MM.1S (cell line): ENCODE results near the gene FIGLA.

Experiments used
- DNase-seq: peaks from one replicate; pipeline ENCODE4 v3.0.0-alpha.2; 2015
- H2AFZ ChIP-seq: fragments of 300-600 bp; sonication (generic); 2 replicates; pipeline ENCODE4 v1.6.0; 2016; ENCODE audit warnings: antibody characterized with exemption, low read length
- H3F3A ChIP-seq: fragments of 300-600 bp; sonication (generic); 2 replicates; pipeline ENCODE4 v1.6.1; 2016; ENCODE audit warnings: mild to moderate bottlenecking, antibody characterized with exemption, low read length, moderate library complexity, mixed read lengths; ENCODE audit not compliant: insufficient read depth
- H3K27ac ChIP-seq: fragments of 300-600 bp; sonication (generic); 2 replicates; pipeline ENCODE4 v1.5.1; 2016; ENCODE audit warnings: mild to moderate bottlenecking, low read length
- H3K27me3 ChIP-seq: fragments of 300-600 bp; sonication (generic); replicated peaks from 2 replicates; pipeline ENCODE4 v1.6.0; 2016; ENCODE audit warnings: low read length; ENCODE audit not compliant: insufficient read depth
- H3K36me3 ChIP-seq: fragments of 300-600 bp; sonication (generic); replicated peaks from 2 replicates; pipeline ENCODE4 v1.6.1; 2016; ENCODE audit warnings: mild to moderate bottlenecking, low read length, mixed read lengths; ENCODE audit not compliant: insufficient read depth
- H3K4me1 ChIP-seq: fragments of 300-600 bp; sonication (generic); 2 replicates; pipeline ENCODE4 v1.6.1; 2016; ENCODE audit warnings: low read length, mixed read lengths
- H3K4me2 ChIP-seq: fragments of 300-600 bp; sonication (generic); 2 replicates; pipeline ENCODE4 v1.6.0; 2016; ENCODE audit warnings: low read depth, low read length
- H3K4me3 ChIP-seq: fragments of 300-600 bp; sonication (generic); 2 replicates; pipeline ENCODE4 v1.5.1; 2016; ENCODE audit warnings: low read length, mixed read lengths
- H3K79me2 ChIP-seq: fragments of 300-600 bp; sonication (generic); 2 replicates; pipeline ENCODE4 v1.6.1; 2016; ENCODE audit warnings: mixed run types, low read length, mixed read lengths
- H3K9ac ChIP-seq: fragments of 300-600 bp; sonication (generic); 2 replicates; pipeline ENCODE4 v1.6.1; 2016; ENCODE audit warnings: low read length, mixed read lengths
- H3K9me2 ChIP-seq: fragments of 300-600 bp; sonication (generic); replicated peaks from 2 replicates; pipeline ENCODE4 v1.6.1; 2016; ENCODE audit warnings: mild to moderate bottlenecking, low read length, mixed read lengths; ENCODE audit not compliant: insufficient read depth
- H3K9me3 ChIP-seq: fragments of 300-600 bp; sonication (generic); replicated peaks from 2 replicates; pipeline ENCODE4 v1.6.1; 2016; ENCODE audit warnings: mild to moderate bottlenecking, low read length, mixed read lengths; ENCODE audit not compliant: insufficient read depth
- H4K20me1 ChIP-seq: fragments of 300-600 bp; sonication (generic); 2 replicates; pipeline ENCODE4 v1.6.1; 2016; ENCODE audit warnings: mild to moderate bottlenecking, low read length, moderate library complexity, mixed read lengths; ENCODE audit not compliant: insufficient read depth
- EZH2 ChIP-seq: fragments of 300-600 bp; sonication (generic); optimal IDR thresholded peaks from 2 replicates; pipeline ENCODE3; 2017; ENCODE audit warnings: low read depth, mild to moderate bottlenecking, antibody characterized with exemption, low read length, mixed read lengths
- EZH2phosphoT487 ChIP-seq: fragments of 300-600 bp; sonication (generic); IDR thresholded peaks from 2 replicates; pipeline ENCODE4 v1.6.1; 2018; ENCODE audit warnings: antibody characterized with exemption, low read length
- TF ChIP-seq, protein P1 (sequence below): fragments of 300-600 bp; sonication (generic); IDR thresholded peaks from 2 replicates; pipeline ENCODE4 v1.5.1; 2016; ENCODE audit warnings: antibody characterized with exemption, low read length, mixed read lengths

The FIGLA gene, protein sequence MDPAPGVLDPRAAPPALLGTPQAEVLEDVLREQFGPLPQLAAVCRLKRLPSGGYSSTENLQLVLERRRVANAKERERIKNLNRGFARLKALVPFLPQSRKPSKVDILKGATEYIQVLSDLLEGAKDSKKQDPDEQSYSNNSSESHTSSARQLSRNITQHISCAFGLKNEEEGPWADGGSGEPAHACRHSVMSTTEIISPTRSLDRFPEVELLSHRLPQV

DNA sequence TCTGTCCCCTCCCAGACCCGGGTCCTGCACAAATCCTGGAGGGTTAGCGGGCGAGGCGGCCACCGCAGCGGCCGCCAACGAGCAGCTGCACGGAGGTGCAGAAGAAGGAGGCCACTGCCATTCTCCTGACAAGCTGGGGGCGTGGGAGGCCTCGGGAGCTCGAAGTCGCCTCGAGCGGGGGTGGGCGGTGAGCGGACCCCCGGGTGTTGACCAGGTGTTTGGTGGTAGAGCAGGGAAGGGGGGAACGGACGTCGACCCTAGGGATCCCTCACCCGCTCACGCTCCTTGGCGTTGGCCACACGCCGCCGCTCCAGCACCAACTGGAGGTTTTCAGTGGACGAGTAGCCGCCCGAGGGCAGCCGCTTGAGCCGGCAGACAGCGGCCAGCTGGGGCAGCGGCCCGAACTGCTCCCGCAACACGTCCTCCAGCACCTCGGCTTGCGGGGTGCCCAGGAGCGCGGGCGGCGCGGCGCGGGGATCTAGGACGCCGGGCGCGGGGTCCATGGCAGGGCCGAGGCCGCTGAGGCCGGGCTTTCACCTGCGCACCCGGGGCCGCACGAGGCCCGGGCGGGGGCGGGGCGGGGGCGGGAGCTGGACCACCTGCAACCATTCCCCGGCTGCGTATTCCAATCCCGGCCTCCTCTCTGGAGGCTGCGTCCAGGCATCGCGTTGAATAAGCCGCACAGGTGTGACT is at the start of gene FIGLA:
Gene FIGLA (minus strand): TSS at position 508 of the 693 bp plus-strand sequence. CDS start 5 bp downstream, at position 503.
- no peak within 1 kb of the TSS for H3K4me3 ChIP-seq

DNA sequence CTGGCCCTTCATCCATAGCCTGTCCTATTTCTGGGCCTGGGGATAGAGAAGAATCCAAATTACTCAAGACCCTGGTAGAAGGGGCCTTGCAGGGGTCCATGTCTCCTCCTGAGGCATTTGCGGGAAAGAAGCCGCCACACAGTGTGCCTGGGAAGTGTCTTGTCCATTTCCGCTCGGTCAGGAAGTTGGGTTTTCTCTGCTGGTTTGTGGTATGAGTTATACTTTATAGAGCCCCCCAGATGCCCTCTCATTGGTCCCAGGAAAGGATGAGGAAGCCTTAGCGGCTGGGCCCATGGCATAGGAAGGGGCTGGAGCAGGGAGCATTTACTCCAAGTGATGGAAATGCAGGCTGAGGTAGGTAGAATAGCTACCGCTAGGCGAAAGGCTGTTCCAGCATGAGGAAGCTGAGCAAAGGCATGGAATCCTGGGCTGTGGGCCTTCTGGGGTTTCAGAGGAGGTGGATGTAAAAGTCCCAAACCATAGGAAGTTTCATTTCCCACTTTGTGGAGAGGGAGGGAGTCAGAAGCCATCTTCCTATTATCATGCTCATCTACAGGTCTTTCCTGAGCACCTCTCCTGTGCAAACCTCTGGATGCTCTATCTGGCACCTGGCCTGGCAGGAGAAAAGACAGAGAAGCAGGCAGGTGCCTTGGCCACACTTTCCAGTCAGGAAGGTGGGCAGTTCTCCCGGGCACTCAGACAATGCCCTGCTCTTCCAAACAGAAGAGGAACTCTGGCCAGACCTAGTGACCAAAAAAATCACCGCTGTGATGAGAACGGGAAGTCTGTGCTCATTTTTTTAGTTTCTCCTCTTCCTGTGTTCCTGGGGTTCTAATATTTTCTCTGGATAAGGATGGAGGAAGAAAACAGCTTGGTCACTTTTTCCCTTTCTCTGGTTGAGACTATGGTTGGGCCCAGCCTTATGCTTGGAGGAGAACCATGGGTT is 47.8 kb upstream of the FIGLA start:
- Histone ChIP-seq H3K9me2 (no peaks in the 10 kb centered on the region), H3K27ac (no peak overlapping the region), H3K79me2 (no peaks in the 10 kb centered on the region), H4K20me1 (no peaks in the 10 kb centered on the region), H3K27me3 (no peaks in the 10 kb centered on the region), H3F3A (no peaks in the 10 kb centered on the region), H3K9ac (no peak overlapping the region), H2AFZ (no peak overlapping the region), H3K4me1 (no peaks in the 10 kb centered on the region), H3K36me3 (no peaks in the 10 kb centered on the region), H3K4me2 (no peak overlapping the region), H3K4me3 (no peak overlapping the region), H3K9me3 (no peaks in the 10 kb centered on the region)
- DNase-seq = no peak
- TF ChIP-seq, protein P1, sequence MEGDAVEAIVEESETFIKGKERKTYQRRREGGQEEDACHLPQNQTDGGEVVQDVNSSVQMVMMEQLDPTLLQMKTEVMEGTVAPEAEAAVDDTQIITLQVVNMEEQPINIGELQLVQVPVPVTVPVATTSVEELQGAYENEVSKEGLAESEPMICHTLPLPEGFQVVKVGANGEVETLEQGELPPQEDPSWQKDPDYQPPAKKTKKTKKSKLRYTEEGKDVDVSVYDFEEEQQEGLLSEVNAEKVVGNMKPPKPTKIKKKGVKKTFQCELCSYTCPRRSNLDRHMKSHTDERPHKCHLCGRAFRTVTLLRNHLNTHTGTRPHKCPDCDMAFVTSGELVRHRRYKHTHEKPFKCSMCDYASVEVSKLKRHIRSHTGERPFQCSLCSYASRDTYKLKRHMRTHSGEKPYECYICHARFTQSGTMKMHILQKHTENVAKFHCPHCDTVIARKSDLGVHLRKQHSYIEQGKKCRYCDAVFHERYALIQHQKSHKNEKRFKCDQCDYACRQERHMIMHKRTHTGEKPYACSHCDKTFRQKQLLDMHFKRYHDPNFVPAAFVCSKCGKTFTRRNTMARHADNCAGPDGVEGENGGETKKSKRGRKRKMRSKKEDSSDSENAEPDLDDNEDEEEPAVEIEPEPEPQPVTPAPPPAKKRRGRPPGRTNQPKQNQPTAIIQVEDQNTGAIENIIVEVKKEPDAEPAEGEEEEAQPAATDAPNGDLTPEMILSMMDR = no peak
- TF ChIP-seq EZH2 (no peak), EZH2phosphoT487 (no peak)

More for the DNA sequence above, at the start of gene FIGLA:
- H3K4me1 ChIP-seq = no peaks in the 10 kb centered on the region
- H3K36me3 ChIP-seq = no peaks in the 10 kb centered on the region
- no peak within 1 kb of the TSS for H3K9ac ChIP-seq
- peak within 1 kb of the TSS; percentile 58; the same call in 1 of the 2 replicates for H3K4me2 ChIP-seq
- peak within 1 kb of the TSS; percentile 43 for H2AFZ ChIP-seq
- H3K9me2 ChIP-seq = no peaks in the 10 kb centered on the region
- H3F3A ChIP-seq = no peaks in the 10 kb centered on the region
- no peaks in the 10 kb centered on the region for H3K79me2 ChIP-seq
- no peak within 1 kb of the TSS for H3K27ac ChIP-seq
- no peak for DNase-seq
- no peaks in the 10 kb centered on the region for H3K9me3 ChIP-seq
- no peak for TF ChIP-seq EZH2
- TF ChIP-seq, protein P1 = no peak
- no peak for TF ChIP-seq EZH2phosphoT487
- H4K20me1 ChIP-seq = no peaks in the 10 kb centered on the region
- no peaks in the 10 kb centered on the region for H3K27me3 ChIP-seq

DNA sequence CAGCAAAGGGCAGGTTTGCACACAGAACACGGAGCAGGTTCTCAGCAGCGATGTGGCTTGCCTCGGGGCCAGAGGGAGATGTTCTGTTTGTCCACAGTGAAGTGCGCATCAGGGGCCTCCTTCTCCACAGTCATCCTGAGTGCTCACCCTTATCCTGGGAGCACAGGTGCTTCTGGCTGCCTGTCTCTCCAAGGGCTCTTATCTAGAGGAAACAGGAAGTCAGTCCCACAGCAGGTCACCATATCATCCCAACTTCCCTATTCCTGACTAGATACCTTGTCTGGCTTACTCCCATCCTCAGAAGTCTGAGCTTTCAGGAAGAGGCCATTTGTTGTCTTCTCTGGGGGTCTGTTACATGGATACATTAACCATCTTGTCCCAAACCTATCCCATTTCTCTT is 45.2 kb upstream of the FIGLA start, which contains the start of gene CD207:
Gene CD207 (minus strand): TSS at position 174 of the 400 bp plus-strand sequence. CDS start 40 bp downstream, at position 134.
- Histone ChIP-seq H3K4me3 (no peak within 1 kb of the TSS), H3K27me3 (no peaks in the 10 kb centered on the region)

More for the DNA sequence above, 45.2 kb upstream of the FIGLA start, which contains the start of gene CD207:
- Histone ChIP-seq H3F3A (no peaks in the 10 kb centered on the region), H3K27ac (no peak within 1 kb of the TSS), H3K79me2 (no peaks in the 10 kb centered on the region), H3K36me3 (no peaks in the 10 kb centered on the region), H3K9me2 (no peaks in the 10 kb centered on the region), H4K20me1 (no peaks in the 10 kb centered on the region), H2AFZ (no peak within 1 kb of the TSS), H3K9me3 (no peaks in the 10 kb centered on the region), H3K4me1 (no peaks in the 10 kb centered on the region), H3K9ac (no peak within 1 kb of the TSS), H3K4me2 (no peak within 1 kb of the TSS)
- no peak for TF ChIP-seq EZH2
- TF ChIP-seq, protein P1 = no peak
- TF ChIP-seq EZH2phosphoT487 = no peak
- DNase-seq = no peak
